ENCODE data around the gene IKBKE.

The IKBKE gene

GRCh38 chr1:206469933-206470691, at the start of gene IKBKE:
Gene IKBKE, plus strand, starts transcription at chr1:206470476. Its CDS starts 2,752 bp downstream, at chr1:206473228.
- no peak for DNase-seq (ENCODE audit: extremely low read depth, low read depth)
- H3K4me3 ChIP-seq (replicated peaks; ENCODE audit: low read depth, low read length): peak within 1 kb of the TSS; percentile 76
- TF ChIP-seq CTCF (IDR thresholded peaks at IDR 0.05; ENCODE audit: low read depth, low read length, missing control alignments): peak; percentile 21

- TF ChIP-seq CTCF (IDR thresholded peaks at IDR 0.05; ENCODE audit: low read depth, low read length, missing control alignments): no peak
- no peak overlapping the region for H3K4me3 ChIP-seq (replicated peaks; ENCODE audit: low read depth, low read length)
- no peak for DNase-seq (ENCODE audit: extremely low read depth, low read depth)
Observed at GRCh38 chr1:206421616-206422340, 48.5 kb upstream of the IKBKE start.

- H3K4me3 ChIP-seq (replicated peaks; ENCODE audit: low read depth, low read length): no peak overlapping the region
- TF ChIP-seq CTCF (IDR thresholded peaks at IDR 0.05; ENCODE audit: low read depth, low read length, missing control alignments): no peak
- DNase-seq (ENCODE audit: extremely low read depth, low read depth): no peak
Observed at GRCh38 chr1:206422525-206422924, 47.8 kb upstream of the IKBKE start.

- no peak for DNase-seq (ENCODE audit: extremely low read depth, low read depth)
- H3K4me3 ChIP-seq (replicated peaks; ENCODE audit: low read depth, low read length): no peak overlapping the region
- TF ChIP-seq CTCF (IDR thresholded peaks at IDR 0.05; ENCODE audit: low read depth, low read length, missing control alignments): no peak
Observed at GRCh38 chr1:206427291-206427690, 43.0 kb upstream of the IKBKE start.

- no peak overlapping the region for H3K4me3 ChIP-seq (replicated peaks; ENCODE audit: low read depth, low read length)
- DNase-seq (ENCODE audit: extremely low read depth, low read depth): no peak
- TF ChIP-seq CTCF (IDR thresholded peaks at IDR 0.05; ENCODE audit: low read depth, low read length, missing control alignments): no peak
Observed at GRCh38 chr1:206429421-206429820, 40.9 kb upstream of the IKBKE start.

GRCh38 chr1:206430031-206430983, 40.0 kb upstream of the IKBKE start:
- no peak overlapping the region for H3K4me3 ChIP-seq (replicated peaks; ENCODE audit: low read depth, low read length)
- DNase-seq (ENCODE audit: extremely low read depth, low read depth): no peak
- no peak for TF ChIP-seq CTCF (IDR thresholded peaks at IDR 0.05; ENCODE audit: low read depth, low read length, missing control alignments)
